Measurements from ENCODE around the gene LMO3. TPM values are rescaled to one million over a fixed set of nuclear protein-coding genes. Genes with fewer than 3 reads are reported as not detected.

Gene LMO3
- total RNA-seq, 3 donors from 2014 or later = 3.6 to 131 (median 9.4) TPM

GRCh38 chr12:16599081-16599480 lies 6.9 kb downstream of the LMO3 start:
- DNase-seq = no peak
- H3K36me3 ChIP-seq (ENCODE audit: low read depth) = no peaks in the 10 kb centered on the region
- no peak for ATAC-seq
- intact Hi-C loops (cut with DNase I, micrococcal nuclease) = no loop called here
- no peaks in the 10 kb centered on the region for H3K4me1 ChIP-seq (ENCODE audit: low read depth)
- H3K4me3 ChIP-seq = no peak overlapping the region
- TF ChIP-seq CTCF (IDR thresholded peaks at IDR 0.05) = no peak
- H3K9me3 ChIP-seq = no peaks in the 10 kb centered on the region

- DNase-seq = no peak
Observed at GRCh38 chr12:16594797-16595196, 11.2 kb downstream of the LMO3 start.

GRCh38 chr12:16593546-16593945 lies 12.4 kb downstream of the LMO3 start:
- no peak for TF ChIP-seq CTCF (IDR thresholded peaks at IDR 0.05)
- DNase-seq (no peak), ATAC-seq (no peak)
- intact Hi-C loops (cut with DNase I, micrococcal nuclease) = no loop called here
- Histone ChIP-seq H3K9me3 (no peaks in the 10 kb centered on the region), H3K4me1 (ENCODE audit: low read depth) (no peaks in the 10 kb centered on the region), H3K4me3 (no peak overlapping the region), H3K36me3 (ENCODE audit: low read depth) (no peaks in the 10 kb centered on the region)

More at GRCh38 chr12:16594797-16595196, 11.2 kb downstream of the LMO3 start:
- no peak for ATAC-seq
- no peaks in the 10 kb centered on the region for H3K36me3 ChIP-seq (ENCODE audit: low read depth)
- H3K4me1 ChIP-seq (ENCODE audit: low read depth) = no peaks in the 10 kb centered on the region
- intact Hi-C loops (cut with DNase I, micrococcal nuclease) = no loop called here
- H3K4me3 ChIP-seq = no peak overlapping the region
- no peaks in the 10 kb centered on the region for H3K9me3 ChIP-seq
- TF ChIP-seq CTCF (IDR thresholded peaks at IDR 0.05) = no peak

GRCh38 chr12:16590645-16591044 lies 15.3 kb downstream of the LMO3 start:
- Histone ChIP-seq H3K4me3 (no peak overlapping the region), H3K9me3 (no peaks in the 10 kb centered on the region), H3K4me1 (ENCODE audit: low read depth) (no peaks in the 10 kb centered on the region), H3K36me3 (ENCODE audit: low read depth) (no peaks in the 10 kb centered on the region)
- TF ChIP-seq CTCF (IDR thresholded peaks at IDR 0.05) = no peak
- ATAC-seq (no peak), DNase-seq (no peak)
- intact Hi-C loops (cut with DNase I, micrococcal nuclease) = no loop called here

GRCh38 chr12:16588812-16589211 lies 17.1 kb downstream of the LMO3 start:
- DNase-seq = no peak

More at GRCh38 chr12:16588812-16589211, 17.1 kb downstream of the LMO3 start:
- intact Hi-C loops (cut with DNase I, micrococcal nuclease) = no loop called here
- TF ChIP-seq CTCF (IDR thresholded peaks at IDR 0.05) = no peak
- no peaks in the 10 kb centered on the region for H3K36me3 ChIP-seq (ENCODE audit: low read depth)
- no peak for ATAC-seq
- no peaks in the 10 kb centered on the region for H3K4me1 ChIP-seq (ENCODE audit: low read depth)
- H3K9me3 ChIP-seq = no peaks in the 10 kb centered on the region
- no peak overlapping the region for H3K4me3 ChIP-seq

Data from mucosa of descending colon (tissue), 3 donors.